ENCODE results near the gene RFTN2. TPM values are rescaled to one million over a fixed set of nuclear protein-coding genes. Genes with fewer than 3 reads are reported as not detected.

Gene RFTN2
- total RNA-seq, 4 donors from 2014 or later: 0.80 to 2.6 (median 1.7) TPM; not detected in 1

DNA sequence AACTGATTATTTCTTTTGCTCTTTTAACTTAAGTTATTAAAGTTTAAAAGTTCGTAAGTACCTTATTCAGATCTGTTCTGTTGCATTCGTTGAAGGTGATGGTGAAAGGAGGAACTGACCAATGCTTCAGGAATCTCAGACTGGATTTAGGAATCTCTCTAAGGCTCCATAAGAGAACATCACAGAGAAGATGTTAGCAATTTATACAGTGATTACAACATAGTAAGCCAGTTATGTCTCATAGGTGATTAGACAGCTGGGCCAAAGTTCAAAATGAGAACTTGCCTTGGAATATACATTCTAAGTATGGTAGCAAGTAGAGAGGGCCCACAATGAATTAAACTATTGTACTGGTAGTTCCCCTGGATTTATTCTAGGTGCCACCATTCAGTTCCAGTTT is 32.9 kb upstream of the RFTN2 start:
- Histone ChIP-seq H3K9me3 (no peaks in the 10 kb centered on the region), H3K27me3 (no peaks in the 10 kb centered on the region), H3K36me3 (no peaks in the 10 kb centered on the region), H3K4me1 (peaks cover 26 to 37% (median 27%) of the 10 kb centered on the region in 4 donors), H3K27ac (no peak overlapping the region), H3K4me3 (no peak overlapping the region)
- WGBS, 2 donors (ENCODE audit: low coverage in 1 of 2): 47 to 48% methylated on average over 2 of the region's 2 CpGs
- intact Hi-C loops (cut with DNase I; ENCODE audit: low total_unique reads): no loop called here
- no peak for DNase-seq
- in situ Hi-C loops (cut with MboI; ENCODE audit: low pct_ligation_motif_present in 1 of 4, low pct_unique_long_range_greater_than_20kb in 1 of 4, low sequenced_read_pairs in 3 of 4): no loop called here
- TF ChIP-seq, protein P1, sequence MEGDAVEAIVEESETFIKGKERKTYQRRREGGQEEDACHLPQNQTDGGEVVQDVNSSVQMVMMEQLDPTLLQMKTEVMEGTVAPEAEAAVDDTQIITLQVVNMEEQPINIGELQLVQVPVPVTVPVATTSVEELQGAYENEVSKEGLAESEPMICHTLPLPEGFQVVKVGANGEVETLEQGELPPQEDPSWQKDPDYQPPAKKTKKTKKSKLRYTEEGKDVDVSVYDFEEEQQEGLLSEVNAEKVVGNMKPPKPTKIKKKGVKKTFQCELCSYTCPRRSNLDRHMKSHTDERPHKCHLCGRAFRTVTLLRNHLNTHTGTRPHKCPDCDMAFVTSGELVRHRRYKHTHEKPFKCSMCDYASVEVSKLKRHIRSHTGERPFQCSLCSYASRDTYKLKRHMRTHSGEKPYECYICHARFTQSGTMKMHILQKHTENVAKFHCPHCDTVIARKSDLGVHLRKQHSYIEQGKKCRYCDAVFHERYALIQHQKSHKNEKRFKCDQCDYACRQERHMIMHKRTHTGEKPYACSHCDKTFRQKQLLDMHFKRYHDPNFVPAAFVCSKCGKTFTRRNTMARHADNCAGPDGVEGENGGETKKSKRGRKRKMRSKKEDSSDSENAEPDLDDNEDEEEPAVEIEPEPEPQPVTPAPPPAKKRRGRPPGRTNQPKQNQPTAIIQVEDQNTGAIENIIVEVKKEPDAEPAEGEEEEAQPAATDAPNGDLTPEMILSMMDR (IDR thresholded peaks at IDR 0.05): no peak
- TF ChIP-seq EP300 (IDR thresholded peaks at IDR 0.05; ENCODE audit: low read depth): no peak
- no peak for TF ChIP-seq POLR2AphosphoS5 (IDR thresholded peaks at IDR 0.05)
- TF ChIP-seq POLR2A (IDR thresholded peaks at IDR 0.05): no peak

DNA sequence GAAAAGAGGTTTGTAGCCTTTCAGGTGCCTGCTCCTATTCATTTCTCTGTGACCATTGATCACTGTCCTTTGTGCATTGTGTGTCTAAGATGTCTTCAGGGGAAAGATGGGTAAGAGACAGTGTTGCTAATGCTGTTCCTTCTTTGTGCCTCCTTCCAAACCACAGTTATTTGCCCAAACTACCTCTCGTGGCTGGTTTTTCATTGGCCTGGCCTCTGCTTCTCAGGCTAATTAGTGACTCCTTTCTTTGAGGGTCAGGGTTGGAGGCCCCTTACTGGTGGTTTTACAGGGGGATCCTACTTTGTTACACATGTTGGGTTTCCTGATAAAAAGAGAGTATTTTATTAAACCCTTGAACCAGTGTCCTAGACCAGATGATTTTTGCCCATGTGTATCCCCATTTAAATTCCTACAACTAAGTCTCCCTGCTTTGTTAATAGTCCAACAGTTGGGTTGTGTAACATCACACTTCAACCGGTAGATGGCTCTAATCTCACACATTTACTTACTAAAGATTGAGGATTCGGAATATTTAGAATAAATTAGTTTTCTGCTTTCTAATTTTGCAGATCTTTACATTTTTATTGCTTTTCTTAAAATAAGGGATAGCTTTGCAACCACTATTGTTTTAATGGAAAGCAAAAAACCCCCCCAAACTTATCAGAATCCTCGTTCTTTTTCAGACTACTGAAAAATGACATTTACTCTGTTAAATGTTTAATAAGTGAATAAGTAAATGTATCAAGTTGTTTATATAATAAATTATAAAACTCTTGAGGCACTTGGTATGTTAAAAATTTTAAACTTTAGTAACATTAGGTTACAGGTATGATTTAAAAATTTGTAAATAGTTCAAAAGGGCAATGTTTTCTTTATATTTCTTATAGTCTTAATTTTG is 32.2 kb upstream of the RFTN2 start:
- no peak for DNase-seq
- no peaks in the 10 kb centered on the region for H3K27me3 ChIP-seq
- 5 to 6% methylated on average over 4 of the region's 4 CpGs for WGBS, 2 donors (ENCODE audit: low coverage in 1 of 2)
- H3K4me1 ChIP-seq: peaks cover 26 to 37% (median 27%) of the 10 kb centered on the region in 4 donors
- TF ChIP-seq, protein P1 (IDR thresholded peaks at IDR 0.05): peak; percentile 66 to 81 (median 79)
- TF ChIP-seq POLR2AphosphoS5 (IDR thresholded peaks at IDR 0.05): no peak
- no peak overlapping the region for H3K27ac ChIP-seq
- H3K9me3 ChIP-seq: no peaks in the 10 kb centered on the region
- peak overlapping the region in 2 of 4 donors; percentile 69 to 73 for H3K4me3 ChIP-seq
- H3K36me3 ChIP-seq: no peaks in the 10 kb centered on the region
- intact Hi-C loops (cut with DNase I; ENCODE audit: low total_unique reads): no loop called here
- in situ Hi-C loops (cut with MboI; ENCODE audit: low pct_ligation_motif_present in 1 of 4, low pct_unique_long_range_greater_than_20kb in 1 of 4, low sequenced_read_pairs in 3 of 4): no loop called here

DNA sequence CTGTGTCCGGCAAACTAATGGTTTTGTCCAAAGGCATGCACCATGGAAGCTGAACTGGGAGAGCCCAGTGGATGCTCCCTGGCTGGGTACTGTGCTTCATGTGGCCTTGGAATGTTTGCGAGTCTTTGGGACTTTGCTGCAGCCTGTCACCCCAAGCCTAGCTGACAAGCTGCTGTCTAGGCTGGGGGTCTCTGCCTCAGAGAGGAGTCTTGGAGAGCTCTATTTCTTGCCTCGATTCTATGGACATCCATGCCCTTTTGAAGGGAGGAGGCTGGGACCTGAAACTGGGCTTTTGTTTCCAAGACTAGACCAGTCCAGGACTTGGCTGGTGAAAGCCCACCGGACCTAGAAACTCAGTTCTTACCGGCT is 31.4 kb upstream of the RFTN2 start:
- H3K36me3 ChIP-seq: no peaks in the 10 kb centered on the region
- peaks cover 26 to 37% (median 27%) of the 10 kb centered on the region in 4 donors for H3K4me1 ChIP-seq
- H3K27me3 ChIP-seq: no peaks in the 10 kb centered on the region
- peak overlapping the region; percentile 69 to 91 (median 74) for H3K4me3 ChIP-seq
- no peak overlapping the region for H3K27ac ChIP-seq
- no peaks in the 10 kb centered on the region for H3K9me3 ChIP-seq
- TF ChIP-seq, protein P1 (IDR thresholded peaks at IDR 0.05): no peak
- no peak for TF ChIP-seq EP300 (IDR thresholded peaks at IDR 0.05; ENCODE audit: low read depth)
- no peak for TF ChIP-seq POLR2AphosphoS5 (IDR thresholded peaks at IDR 0.05)
- no peak for TF ChIP-seq POLR2A (IDR thresholded peaks at IDR 0.05)
- intact Hi-C loops (cut with DNase I; ENCODE audit: low total_unique reads) (no loop called here), in situ Hi-C loops (cut with MboI; ENCODE audit: low pct_ligation_motif_present in 1 of 4, low pct_unique_long_range_greater_than_20kb in 1 of 4, low sequenced_read_pairs in 3 of 4) (no loop called here)
- WGBS, 2 donors (ENCODE audit: low coverage in 1 of 2): 34 to 46% methylated on average over 3 to 5 of the region's 5 CpGs
- DNase-seq: no peak

- intact Hi-C loops (cut with DNase I; ENCODE audit: low total_unique reads) (no loop called here), in situ Hi-C loops (cut with MboI; ENCODE audit: low pct_ligation_motif_present in 1 of 4, low pct_unique_long_range_greater_than_20kb in 1 of 4, low sequenced_read_pairs in 3 of 4) (no loop called here)
- peaks cover 26 to 37% (median 27%) of the 10 kb centered on the region in 4 donors for H3K4me1 ChIP-seq
- H3K9me3 ChIP-seq: no peaks in the 10 kb centered on the region
- H3K27me3 ChIP-seq: no peaks in the 10 kb centered on the region
- peak; percentile 45 for DNase-seq
- peak overlapping the region; percentile 69 to 91 (median 74) for H3K4me3 ChIP-seq
- H3K36me3 ChIP-seq: no peaks in the 10 kb centered on the region
- WGBS, 2 donors (ENCODE audit: low coverage in 1 of 2): 15% methylated on average over 31 of the region's 38 CpGs; no CpG with 5 or more reads in 1 of the 2 donors
- peak overlapping the region; percentile 79 to 89 (median 84) for H3K27ac ChIP-seq
- TF ChIP-seq POLR2AphosphoS5 (IDR thresholded peaks at IDR 0.05) (no peak), POLR2A (IDR thresholded peaks at IDR 0.05) (no peak), EP300 (IDR thresholded peaks at IDR 0.05; ENCODE audit: low read depth) (no peak)
- TF ChIP-seq, protein P1 (IDR thresholded peaks at IDR 0.05): no peak
Observed at GRCh38 chr2:197705912-197706838, 30.8 kb upstream of the RFTN2 start.
